Left ventricle myocardium inferior (tissue), 1 donor: ENCODE data around the gene NOD1. TPM values are rescaled to one million over a fixed set of nuclear protein-coding genes. Genes with fewer than 3 reads are reported as not detected.

Experiments
- DNase-seq: peaks from one replicate; pipeline ENCODE4 v3.0.0-alpha.2; 2020
- H3K27ac ChIP-seq: fragments of 200-600 bp; replicated peaks from 2 replicates; pipeline ENCODE4 v1.8.0; 2021
- H3K27me3 ChIP-seq: fragments of 200-600 bp; 2 replicates; pipeline ENCODE4 v1.8.0; 2021; ENCODE audit warnings: low read depth
- H3K36me3 ChIP-seq: fragments of 200-600 bp; 2 replicates; pipeline ENCODE4 v1.8.0; 2021
- H3K4me1 ChIP-seq: fragments of 200-600 bp; 2 replicates; pipeline ENCODE4 v1.8.0; 2021
- H3K4me3 ChIP-seq: fragments of 200-600 bp; 2 replicates; pipeline ENCODE4 v1.8.0; 2021; ENCODE audit warnings: mild to moderate bottlenecking, moderate library complexity
- H3K9me3 ChIP-seq: fragments of 200-600 bp; replicated peaks from 2 replicates; pipeline ENCODE4 v1.8.0; 2021
- intact Hi-C: fragments of 100-400 bp; cut with micrococcal nuclease; formaldehyde crosslinking; loops from one replicate; pipeline ENCODE4 v1.11.0; 2022
- total RNA-seq: library from RNA; stranded (reverse); fragmentation: NEBNext Ultra II Directional; extraction: Animal tissue kit (Norgen Biotek cat#: 25700); gene quantifications from one replicate; pipeline ENCODE4 v1.2.1, GENCODE V29; 2021
- TF ChIP-seq, protein P1 (sequence below): fragments of 200-600 bp; IDR thresholded peaks from 2 replicates; pipeline ENCODE4 v1.8.0; 2021; ENCODE audit warnings: antibody characterized with exemption, mild to moderate bottlenecking, borderline replicate concordance
- donor health status: DM: no; HTN: yes; CAD: no; lungs with severe emphysema.

The NOD1 gene
- total RNA-seq, 1 donor from 2014 or later = 7.0 TPM

DNA sequence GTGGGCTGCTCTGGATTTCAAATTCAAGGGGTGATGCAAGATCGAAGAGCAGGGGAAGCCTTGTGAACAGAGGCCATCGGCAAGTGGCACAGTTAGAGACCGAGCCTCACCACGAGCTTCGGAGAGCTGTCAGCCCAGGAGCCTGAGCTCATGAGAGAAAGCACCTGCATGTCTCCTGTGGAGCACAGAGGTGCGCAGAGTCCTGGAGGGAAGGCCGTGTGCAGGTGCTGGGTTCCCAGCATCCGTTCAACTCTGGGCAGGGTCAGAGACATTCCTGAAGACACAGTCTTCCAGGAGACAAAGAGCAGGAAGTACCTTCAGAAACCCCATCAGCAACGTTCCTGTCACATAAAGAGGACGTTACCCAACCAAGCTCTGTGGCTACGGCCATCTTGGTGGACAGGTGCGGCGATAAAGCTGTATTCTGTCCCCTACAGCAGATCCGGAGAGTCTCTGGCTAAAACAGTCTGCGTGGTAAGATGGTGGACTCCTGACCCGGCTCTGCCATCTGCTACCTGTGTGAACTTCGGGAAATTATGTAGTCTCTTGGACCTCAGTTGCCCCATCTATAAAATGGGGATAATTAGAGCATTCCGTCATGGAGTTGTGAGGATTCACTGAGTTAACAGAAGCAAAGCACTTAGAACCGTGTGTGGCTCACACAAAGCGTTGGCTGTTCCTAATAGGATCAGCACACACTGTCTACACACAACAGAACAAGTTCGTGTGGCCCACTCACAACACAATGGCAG is 40.6 kb downstream of the NOD1 start:
- TF ChIP-seq, protein P1, sequence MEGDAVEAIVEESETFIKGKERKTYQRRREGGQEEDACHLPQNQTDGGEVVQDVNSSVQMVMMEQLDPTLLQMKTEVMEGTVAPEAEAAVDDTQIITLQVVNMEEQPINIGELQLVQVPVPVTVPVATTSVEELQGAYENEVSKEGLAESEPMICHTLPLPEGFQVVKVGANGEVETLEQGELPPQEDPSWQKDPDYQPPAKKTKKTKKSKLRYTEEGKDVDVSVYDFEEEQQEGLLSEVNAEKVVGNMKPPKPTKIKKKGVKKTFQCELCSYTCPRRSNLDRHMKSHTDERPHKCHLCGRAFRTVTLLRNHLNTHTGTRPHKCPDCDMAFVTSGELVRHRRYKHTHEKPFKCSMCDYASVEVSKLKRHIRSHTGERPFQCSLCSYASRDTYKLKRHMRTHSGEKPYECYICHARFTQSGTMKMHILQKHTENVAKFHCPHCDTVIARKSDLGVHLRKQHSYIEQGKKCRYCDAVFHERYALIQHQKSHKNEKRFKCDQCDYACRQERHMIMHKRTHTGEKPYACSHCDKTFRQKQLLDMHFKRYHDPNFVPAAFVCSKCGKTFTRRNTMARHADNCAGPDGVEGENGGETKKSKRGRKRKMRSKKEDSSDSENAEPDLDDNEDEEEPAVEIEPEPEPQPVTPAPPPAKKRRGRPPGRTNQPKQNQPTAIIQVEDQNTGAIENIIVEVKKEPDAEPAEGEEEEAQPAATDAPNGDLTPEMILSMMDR = no peak
- peaks cover 22% of the 10 kb centered on the region for H3K4me1 ChIP-seq
- no peaks in the 10 kb centered on the region for H3K27me3 ChIP-seq
- intact Hi-C loops = no loop called here
- H3K9me3 ChIP-seq = no peaks in the 10 kb centered on the region
- no peak for DNase-seq
- no peak overlapping the region for H3K4me3 ChIP-seq
- H3K27ac ChIP-seq = no peak overlapping the region
- peaks cover 54% of the 10 kb centered on the region for H3K36me3 ChIP-seq

DNA sequence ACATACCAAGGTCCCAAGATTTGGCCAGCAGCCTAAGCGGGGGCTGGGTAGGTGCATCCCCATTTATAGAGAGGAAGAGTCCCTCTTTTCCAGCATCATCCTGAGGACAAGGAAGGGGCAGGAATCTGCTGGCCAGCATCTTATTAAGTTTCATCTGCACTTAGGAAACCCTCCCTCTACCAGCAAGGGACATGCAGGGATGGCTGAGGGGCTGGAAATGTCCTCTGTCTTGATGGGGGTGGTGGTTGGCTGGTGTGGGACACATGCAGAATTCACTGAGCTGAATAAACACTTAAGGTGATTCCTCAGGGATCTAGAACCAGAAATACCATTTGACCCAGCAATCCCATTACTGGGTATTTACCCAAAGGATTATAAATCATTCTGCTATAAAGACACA is 42.1 kb downstream of the NOD1 start:
- H3K36me3 ChIP-seq = peaks cover 64% of the 10 kb centered on the region
- TF ChIP-seq, protein P1 = no peak
- H3K27me3 ChIP-seq = no peaks in the 10 kb centered on the region
- no peak overlapping the region for H3K27ac ChIP-seq
- intact Hi-C loops = no loop called here
- H3K9me3 ChIP-seq = no peaks in the 10 kb centered on the region
- H3K4me1 ChIP-seq = peaks cover 37% of the 10 kb centered on the region
- no peak for DNase-seq
- no peak overlapping the region for H3K4me3 ChIP-seq

DNA sequence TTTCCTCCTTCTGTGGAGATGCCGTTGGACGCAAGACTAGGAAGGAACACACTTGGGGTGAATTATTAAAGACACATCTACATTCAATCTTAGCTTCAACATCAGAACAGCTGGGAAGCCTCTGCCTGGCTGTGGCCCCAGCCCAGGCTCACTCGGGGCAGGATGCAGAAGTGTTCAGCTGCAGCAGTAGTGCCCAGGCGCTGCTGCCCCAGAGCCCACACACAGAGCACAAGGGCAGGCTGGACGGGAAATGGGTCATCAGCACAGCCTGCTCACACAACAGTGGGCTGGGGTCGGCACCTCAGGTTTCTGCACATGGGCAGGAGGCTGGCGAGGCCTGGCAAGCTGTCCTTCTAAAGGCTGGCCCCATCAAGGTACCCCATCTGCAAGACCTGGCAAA is 42.5 kb downstream of the NOD1 start:
- Histone ChIP-seq H3K27ac (no peak overlapping the region), H3K9me3 (no peaks in the 10 kb centered on the region), H3K4me3 (no peak overlapping the region), H3K36me3 (peaks cover 69% of the 10 kb centered on the region), H3K27me3 (no peaks in the 10 kb centered on the region), H3K4me1 (peaks cover 42% of the 10 kb centered on the region)
- no peak for DNase-seq
- intact Hi-C loops = no loop called here
- TF ChIP-seq, protein P1 = no peak

DNA sequence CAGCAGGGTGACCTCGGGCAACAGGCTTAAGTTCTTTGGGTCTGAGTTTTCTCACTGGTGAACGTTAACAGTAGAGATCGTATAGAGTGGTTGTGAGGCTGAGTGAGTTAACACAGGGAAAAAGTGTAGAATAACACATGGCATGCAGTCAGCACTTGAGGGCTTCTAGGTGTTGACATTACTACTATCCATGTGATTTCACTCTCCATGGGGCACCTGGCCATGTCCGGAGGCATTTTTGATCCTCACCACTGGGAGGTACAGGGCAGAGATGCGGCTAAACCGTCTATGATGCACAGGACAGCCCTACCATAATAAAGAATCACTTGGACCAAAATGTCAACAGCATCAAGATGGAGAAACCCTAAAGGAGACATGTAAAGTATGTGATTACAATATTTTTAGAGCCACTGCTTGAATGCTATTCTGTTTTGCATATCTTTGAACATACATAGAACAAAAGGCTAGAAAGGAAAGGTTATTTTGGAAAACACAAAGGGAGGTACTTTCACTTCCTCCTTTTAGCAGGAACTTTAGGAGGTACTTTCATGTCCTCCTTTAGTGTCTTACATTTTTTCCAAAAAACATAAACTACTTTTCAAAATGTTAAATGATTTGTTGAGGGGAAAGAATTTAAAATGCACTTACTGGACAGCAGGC is 44.3 kb downstream of the NOD1 start:
- Histone ChIP-seq H3K27me3 (no peaks in the 10 kb centered on the region), H3K9me3 (no peaks in the 10 kb centered on the region), H3K27ac (peak overlapping the region; percentile 55), H3K4me3 (no peak overlapping the region), H3K36me3 (peaks cover 85% of the 10 kb centered on the region), H3K4me1 (peaks cover 60% of the 10 kb centered on the region)
- no peak for DNase-seq
- intact Hi-C loops = no loop called here
- TF ChIP-seq, protein P1 = no peak

DNA sequence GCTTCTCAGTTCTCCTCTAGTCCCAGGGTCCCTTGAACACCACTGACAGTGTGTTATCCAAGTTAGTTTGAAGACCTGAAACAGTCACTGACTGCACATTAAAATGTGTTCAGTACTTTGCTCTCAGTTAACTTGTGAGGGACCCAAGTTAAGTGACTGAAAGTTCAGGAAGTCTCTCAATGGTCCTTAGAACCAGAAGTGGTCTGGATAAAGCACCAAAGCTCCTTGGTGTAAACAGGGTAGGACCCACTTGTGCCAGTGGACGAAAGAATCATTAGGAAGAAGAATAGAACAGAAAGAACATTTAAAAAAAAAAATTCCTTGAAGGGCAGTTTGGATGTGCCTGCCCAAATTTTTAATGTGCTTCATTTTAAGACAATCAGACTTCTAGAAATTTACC is 45.1 kb downstream of the NOD1 start:
- intact Hi-C loops = no loop called here
- peaks cover 66% of the 10 kb centered on the region for H3K4me1 ChIP-seq

More for the DNA sequence above, 45.1 kb downstream of the NOD1 start:
- no peaks in the 10 kb centered on the region for H3K27me3 ChIP-seq
- TF ChIP-seq, protein P1 = no peak
- peak overlapping the region; percentile 55 for H3K27ac ChIP-seq
- H3K9me3 ChIP-seq = no peaks in the 10 kb centered on the region
- DNase-seq = no peak
- H3K36me3 ChIP-seq = peaks cover 85% of the 10 kb centered on the region
- H3K4me3 ChIP-seq = no peak overlapping the region
